ENCODE results near the gene CDADC1.

Gene CDADC1

GRCh38 chr13:49279885-49280284 lies 32.2 kb downstream of the CDADC1 start:
- TF ChIP-seq CTCF (IDR thresholded peaks at IDR 0.05; ENCODE audit: insufficient read depth, low read length, poor library complexity, severe bottlenecking) (no peak), EZH2phosphoT487 (conservative IDR thresholded peaks at IDR 0.05; ENCODE audit: low read length) (no peak)
- Histone ChIP-seq H3K9ac (ENCODE audit: low read length) (no peak overlapping the region), H3K27ac (ENCODE audit: low read depth, low read length) (no peak overlapping the region)

DNA sequence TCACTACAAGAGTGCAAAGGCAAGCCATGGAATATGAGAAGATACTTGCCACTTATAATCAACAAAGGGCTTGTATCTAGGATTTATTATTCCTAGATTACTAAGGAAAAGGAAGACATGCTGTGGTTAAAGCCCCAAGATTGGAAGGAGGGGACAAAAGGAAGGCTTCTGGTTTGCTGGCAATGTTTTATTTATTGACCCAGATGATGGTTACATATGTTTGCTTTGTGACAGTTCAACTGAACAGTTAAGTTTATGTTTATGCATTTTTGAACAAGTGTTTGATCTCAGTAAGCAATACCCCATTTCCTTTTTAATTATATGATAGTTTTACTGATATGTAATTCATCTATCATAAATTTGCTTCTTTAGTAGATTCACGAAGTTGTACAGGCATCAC lies 40.3 kb downstream of the CDADC1 start:
- H3K36me3 ChIP-seq (ENCODE audit: low read length) = no peaks in the 10 kb centered on the region
- no peaks in the 10 kb centered on the region for H4K20me1 ChIP-seq (ENCODE audit: low read depth, low read length)
- H3K9me2 ChIP-seq (replicated peaks; ENCODE audit: insufficient read depth, low read length) = no peaks in the 10 kb centered on the region
- H3K4me2 ChIP-seq (ENCODE audit: low read depth, low read length, poor library complexity, severe bottlenecking) = no peak overlapping the region
- no peaks in the 10 kb centered on the region for H3K9me3 ChIP-seq (ENCODE audit: insufficient read depth, low read length)
- H3F3A ChIP-seq (ENCODE audit: insufficient read depth) = no peaks in the 10 kb centered on the region
- no peak overlapping the region for H3K27ac ChIP-seq (ENCODE audit: low read depth, low read length)
- no peaks in the 10 kb centered on the region for H3K79me2 ChIP-seq (ENCODE audit: insufficient read depth, low read length)
- no peak overlapping the region for H3K4me3 ChIP-seq (ENCODE audit: insufficient read depth, low read length, poor library complexity, severe bottlenecking)
- no peak for TF ChIP-seq CTCF (IDR thresholded peaks at IDR 0.05; ENCODE audit: insufficient read depth, low read length, poor library complexity, severe bottlenecking)
- TF ChIP-seq EZH2phosphoT487 (conservative IDR thresholded peaks at IDR 0.05; ENCODE audit: low read length) = no peak
- H2AFZ ChIP-seq (ENCODE audit: low read depth, low read length, severe bottlenecking) = no peak overlapping the region
- H3K27me3 ChIP-seq (ENCODE audit: low read length) = no peaks in the 10 kb centered on the region
- no peak overlapping the region for H3K9ac ChIP-seq (ENCODE audit: low read length)

More at GRCh38 chr13:49279885-49280284, 32.2 kb downstream of the CDADC1 start:
- Histone ChIP-seq H2AFZ (ENCODE audit: low read depth, low read length, severe bottlenecking) (no peak overlapping the region), H3F3A (ENCODE audit: insufficient read depth) (no peaks in the 10 kb centered on the region; the same call in 1 of the 2 replicates), H3K9me2 (replicated peaks; ENCODE audit: insufficient read depth, low read length) (no peaks in the 10 kb centered on the region), H3K9me3 (ENCODE audit: insufficient read depth, low read length) (no peaks in the 10 kb centered on the region), H3K27me3 (ENCODE audit: low read length) (no peaks in the 10 kb centered on the region), H3K4me3 (ENCODE audit: insufficient read depth, low read length, poor library complexity, severe bottlenecking) (no peak overlapping the region), H3K4me2 (ENCODE audit: low read depth, low read length, poor library complexity, severe bottlenecking) (no peak overlapping the region), H3K79me2 (ENCODE audit: insufficient read depth, low read length) (no peaks in the 10 kb centered on the region), H3K36me3 (ENCODE audit: low read length) (no peaks in the 10 kb centered on the region), H4K20me1 (ENCODE audit: low read depth, low read length) (no peaks in the 10 kb centered on the region)

- Histone ChIP-seq H3K9ac (ENCODE audit: low read length) (no peak overlapping the region), H2AFZ (ENCODE audit: low read depth, low read length, severe bottlenecking) (no peak overlapping the region), H3K36me3 (ENCODE audit: low read length) (no peaks in the 10 kb centered on the region), H3F3A (ENCODE audit: insufficient read depth) (no peaks in the 10 kb centered on the region), H3K79me2 (ENCODE audit: insufficient read depth, low read length) (no peaks in the 10 kb centered on the region), H4K20me1 (ENCODE audit: low read depth, low read length) (no peaks in the 10 kb centered on the region), H3K9me3 (ENCODE audit: insufficient read depth, low read length) (no peaks in the 10 kb centered on the region), H3K27me3 (ENCODE audit: low read length) (no peaks in the 10 kb centered on the region), H3K27ac (ENCODE audit: low read depth, low read length) (no peak overlapping the region), H3K4me2 (ENCODE audit: low read depth, low read length, poor library complexity, severe bottlenecking) (no peak overlapping the region), H3K9me2 (replicated peaks; ENCODE audit: insufficient read depth, low read length) (no peaks in the 10 kb centered on the region), H3K4me3 (ENCODE audit: insufficient read depth, low read length, poor library complexity, severe bottlenecking) (no peak overlapping the region)
- no peak for TF ChIP-seq CTCF (IDR thresholded peaks at IDR 0.05; ENCODE audit: insufficient read depth, low read length, poor library complexity, severe bottlenecking)
- no peak for TF ChIP-seq EZH2phosphoT487 (conservative IDR thresholded peaks at IDR 0.05; ENCODE audit: low read length)
Measured at GRCh38 chr13:49288458-49288857, 40.7 kb downstream of the CDADC1 start.
